Naive thymus-derived CD4-positive, alpha-beta T cell (primary cell): ENCODE measurements around the gene LHPP. TPM values are rescaled to one million over a fixed set of nuclear protein-coding genes. Genes with fewer than 3 reads are reported as not detected.

Source experiments
- ATAC-seq: fragments of 150-1000 bp; cut with Tn5 transposase; 2 replicates; pipeline ENCODE4 v1.10.0; 2021; ENCODE audit warnings: mild to moderate bottlenecking, moderate library complexity
- CTCF ChIA-PET: fragments of 350-600 bp; sonication (Branson Sonifier 250); formaldehyde crosslinking; loops from one replicate; lab custom pipeline; 2021; ENCODE audit warnings: antibody characterized with exemption; lab: Charles Lee
- POLR2A ChIA-PET: fragments of 350-600 bp; sonication (Branson Sonifier 250); formaldehyde crosslinking; loops from one replicate; lab custom pipeline; 2021; ENCODE audit warnings: antibody characterized with exemption, inconsistent platforms; lab: Charles Lee
- DNase-seq, 9 donors: peaks; one replicate each; pipeline versions ENCODE4 v3.0.0 to v3.0.0-alpha.2; 2020 to 2022; ENCODE audit warnings: mixed read lengths in 1 of 9
- H3K27ac ChIP-seq: one replicate; pipeline ENCODE4 v1.7.0; 2013; ENCODE audit warnings: mild to moderate bottlenecking, low read depth, low read length, moderate library complexity
- H3K27me3 ChIP-seq, 2 donors: one replicate each; pipeline ENCODE4 v1.7.0; 2013; ENCODE audit warnings: low read length in 2 of 2, mild to moderate bottlenecking in 2 of 2, moderate library complexity in 2 of 2; ENCODE audit not compliant: control insufficient read depth in 2 of 2, insufficient read depth in 2 of 2
- H3K36me3 ChIP-seq, 3 experiments: 1 replicate in 2 of 3; 2 replicates in 1 of 3; pipeline ENCODE4 v1.7.0; 2013; ENCODE audit warnings: low read length in 3 of 3, mild to moderate bottlenecking in 3 of 3, moderate library complexity in 1 of 3; ENCODE audit not compliant: insufficient read depth in 3 of 3, control insufficient read depth in 2 of 3
- H3K4me1 ChIP-seq, 2 donors: one replicate each; pipeline ENCODE4 v1.7.0; 2013; ENCODE audit warnings: low read length in 2 of 2, mild to moderate bottlenecking in 2 of 2, moderate library complexity in 1 of 2; ENCODE audit not compliant: control insufficient read depth in 2 of 2, insufficient read depth in 2 of 2
- H3K4me3 ChIP-seq: 2 replicates; pipeline ENCODE4 v1.7.0; 2013; ENCODE audit warnings: mild to moderate bottlenecking, low read length
- H3K9me3 ChIP-seq, 3 experiments: 1 replicate in 2 of 3; 2 replicates in 1 of 3; pipeline ENCODE4 v1.7.0; 2013; ENCODE audit warnings: low read length in 3 of 3; ENCODE audit not compliant: control insufficient read depth in 2 of 3
- H3K27ac Mint-ChIP-seq, 9 donors: one replicate each; pipeline ENCODE4 v1.8.0; 2020 to 2022; ENCODE audit warnings: mixed read lengths in 9 of 9, mild to moderate bottlenecking in 8 of 9, moderate library complexity in 5 of 9, inconsistent platforms in 2 of 9
- H3K27me3 Mint-ChIP-seq, 5 donors: one replicate each; pipeline ENCODE4 v1.8.0; 2021 to 2022; ENCODE audit warnings: mixed read lengths in 5 of 5, mild to moderate bottlenecking in 1 of 5
- H3K36me3 Mint-ChIP-seq, 5 donors: one replicate each; pipeline ENCODE4 v1.8.0; 2020 to 2022; ENCODE audit warnings: mixed read lengths in 5 of 5, mild to moderate bottlenecking in 3 of 5, inconsistent platforms in 1 of 5
- H3K4me1 Mint-ChIP-seq, 7 donors: one replicate each; pipeline ENCODE4 v1.8.0; 2020 to 2022; ENCODE audit warnings: mixed read lengths in 7 of 7, mild to moderate bottlenecking in 3 of 7, inconsistent platforms in 1 of 7
- H3K4me3 Mint-ChIP-seq, 10 donors: one replicate each; pipeline ENCODE4 v1.8.0; 2020 to 2022; ENCODE audit warnings: mild to moderate bottlenecking in 10 of 10, mixed read lengths in 10 of 10, moderate library complexity in 6 of 10, inconsistent platforms in 2 of 10
- H3K9me3 Mint-ChIP-seq, 11 donors: one replicate each; pipeline ENCODE4 v1.8.0; 2020 to 2022; ENCODE audit warnings: mixed read lengths in 11 of 11, mild to moderate bottlenecking in 4 of 11, inconsistent platforms in 1 of 11, moderate library complexity in 1 of 11
- intact Hi-C, 2 donors: fragments of 100-400 bp; cut with micrococcal nuclease; formaldehyde crosslinking; loops; one replicate each; pipeline ENCODE4 v1.15.1; 2023
- polyA plus RNA-seq, 2 donors: library from polyadenylated mRNA; unstranded; fragments of 300-500 nt; fragmentation: Illumina TruSeq; gene quantifications; one replicate each; pipeline ENCODE4 v1.2.3, GENCODE V29; 2021
- total RNA-seq, 6 experiments: library from RNA in 5 of 6; stranded (reverse) in 5 of 6; gene quantifications; 1 replicate in 5 of 6; 2 replicates in 1 of 6; pipeline ENCODE4 v1.2.3 and lab custom pipeline; 2021 to 2026

Gene LHPP
- total and polyA plus RNA-seq, 7 experiments from 2014 or later, result 19.8 to 31.2 (median 23.4) TPM

- H3K36me3 ChIP-seq, result peaks cover 0 to 9% (median 0%) of the 10 kb centered on the region in 3 experiments
- ATAC-seq, result no peak
- H3K4me1 Mint-ChIP-seq, result peaks cover 0 to 50% (median 33%) of the 10 kb centered on the region in 7 donors
- no peak overlapping the region for H3K4me3 ChIP-seq
- peaks cover 0 to 8% (median 0%) of the 10 kb centered on the region in 5 donors for H3K36me3 Mint-ChIP-seq
- peak in 1 of 9 donors; percentile 72 for DNase-seq
- H3K27me3 Mint-ChIP-seq, result peaks cover 0 to 5% (median 0%) of the 10 kb centered on the region in 5 donors
- intact Hi-C loops, result loop anchor here in 1 of 2 donors (5.0 kb wide), 1 partner anchor 128 kb away; the partner anchor contains the start of gene FAM53B
- H3K27me3 ChIP-seq, result no peaks in the 10 kb centered on the region
- no peaks in the 10 kb centered on the region for H3K9me3 Mint-ChIP-seq
- H3K4me3 Mint-ChIP-seq, result peak overlapping the region in 1 of 10 donors; percentile 17
- CTCF ChIA-PET, result interaction anchor here (0.8 to 1.0 kb wide), 2 partner anchors 115 to 128 kb away, joined by 4 to 5 read pairs; no protein-coding TSS in a partner anchor
- no peak overlapping the region for H3K27ac ChIP-seq
- POLR2A ChIA-PET, result no interaction called here
- H3K27ac Mint-ChIP-seq, result peak overlapping the region in 7 of 9 donors; percentile 50 to 83 (median 59)
- H3K9me3 ChIP-seq, result no peaks in the 10 kb centered on the region
- H3K4me1 ChIP-seq, result peaks cover 20 to 31% of the 10 kb centered on the region in 2 donors
Observed at GRCh38 chr10:124614003-124614659, 152.5 kb downstream of the LHPP start.

- Mint-ChIP-seq H3K36me3 (peaks cover 0 to 8% (median 0%) of the 10 kb centered on the region in 5 donors), H3K27ac (peak overlapping the region in 2 of 9 donors; percentile 58 to 77), H3K9me3 (no peaks in the 10 kb centered on the region), H3K27me3 (no peaks in the 10 kb centered on the region), H3K4me3 (no peak overlapping the region), H3K4me1 (peaks cover 0 to 53% (median 36%) of the 10 kb centered on the region in 7 donors)
- ChIA-PET CTCF (no interaction called here), POLR2A (no interaction called here)
- ATAC-seq (no peak), DNase-seq (no peak)
- Histone ChIP-seq H3K36me3 (peaks cover 0 to 9% (median 0%) of the 10 kb centered on the region in 3 experiments), H3K9me3 (no peaks in the 10 kb centered on the region), H3K4me3 (no peak overlapping the region), H3K27me3 (no peaks in the 10 kb centered on the region), H3K4me1 (peaks cover 28 to 37% of the 10 kb centered on the region in 2 donors), H3K27ac (no peak overlapping the region)
- intact Hi-C loops, result no loop called here
Observed at GRCh38 chr10:124615259-124615658, 153.6 kb downstream of the LHPP start.

GRCh38 chr10:124616040-124616835 is 154.6 kb downstream of the LHPP start:
- Mint-ChIP-seq H3K9me3 (no peaks in the 10 kb centered on the region), H3K27me3 (no peaks in the 10 kb centered on the region), H3K36me3 (peaks cover 0 to 8% (median 0%) of the 10 kb centered on the region in 5 donors), H3K4me1 (peaks cover 0 to 49% (median 34%) of the 10 kb centered on the region in 7 donors), H3K27ac (peak overlapping the region in 2 of 9 donors; percentile 32 to 63), H3K4me3 (no peak overlapping the region)
- Histone ChIP-seq H3K27me3 (no peaks in the 10 kb centered on the region), H3K27ac (no peak overlapping the region), H3K4me1 (peaks cover 24 to 33% of the 10 kb centered on the region in 2 donors), H3K4me3 (no peak overlapping the region), H3K36me3 (peaks cover 0 to 9% (median 0%) of the 10 kb centered on the region in 3 experiments), H3K9me3 (no peaks in the 10 kb centered on the region)
- intact Hi-C loops, result no loop called here
- DNase-seq, result no peak
- peak; percentile 17 for ATAC-seq
- ChIA-PET POLR2A (interaction anchor here (1.2 kb wide), 1 partner anchor 20 kb away, joined by 3 read pairs; no protein-coding TSS in a partner anchor), CTCF (interaction anchor here (0.6 kb wide), 1 partner anchor 138 kb away, joined by 3 read pairs; no protein-coding TSS in a partner anchor)

- Mint-ChIP-seq H3K27me3 (no peaks in the 10 kb centered on the region), H3K27ac (peak overlapping the region in 2 of 9 donors; percentile 20 to 59), H3K9me3 (no peaks in the 10 kb centered on the region), H3K4me3 (no peak overlapping the region), H3K36me3 (peaks cover 0 to 11% (median 0%) of the 10 kb centered on the region in 5 donors), H3K4me1 (peaks cover 0 to 49% (median 31%) of the 10 kb centered on the region in 7 donors)
- H3K4me1 ChIP-seq, result peaks cover 18 to 28% of the 10 kb centered on the region in 2 donors
- no peaks in the 10 kb centered on the region for H3K27me3 ChIP-seq
- H3K27ac ChIP-seq, result no peak overlapping the region
- intact Hi-C loops, result no loop called here
- no peaks in the 10 kb centered on the region for H3K9me3 ChIP-seq
- POLR2A ChIA-PET, result interaction anchor here (1.2 kb wide), 1 partner anchor 20 kb away, joined by 3 read pairs; no protein-coding TSS in a partner anchor
- H3K4me3 ChIP-seq, result no peak overlapping the region
- ATAC-seq (no peak), DNase-seq (no peak)
- H3K36me3 ChIP-seq, result peaks cover 0 to 9% (median 0%) of the 10 kb centered on the region in 3 experiments
- CTCF ChIA-PET, result no interaction called here
Observed at GRCh38 chr10:124616836-124617130, 155.2 kb downstream of the LHPP start.

- H3K4me3 ChIP-seq, result no peak overlapping the region
Observed at GRCh38 chr10:124618470-124619073, 156.9 kb downstream of the LHPP start.

More at GRCh38 chr10:124618470-124619073, 156.9 kb downstream of the LHPP start:
- Mint-ChIP-seq H3K9me3 (peaks cover 0 to 1% (median 0%) of the 10 kb centered on the region in 11 donors), H3K27me3 (no peaks in the 10 kb centered on the region), H3K4me3 (peak overlapping the region in 3 of 10 donors; percentile 27 to 54 (median 48)), H3K4me1 (peaks cover 0 to 39% (median 26%) of the 10 kb centered on the region in 7 donors), H3K27ac (peak overlapping the region in 8 of 9 donors; percentile 40 to 82 (median 76)), H3K36me3 (peaks cover 0 to 12% (median 0%) of the 10 kb centered on the region in 5 donors)
- intact Hi-C loops, result no loop called here
- CTCF ChIA-PET, result interaction anchor here (0.6 to 2.1 kb wide), 5 partner anchors 99 to 229 kb away, joined by 3 to 9 read pairs (median 4); no protein-coding TSS in a partner anchor
- Histone ChIP-seq H3K4me1 (peaks cover 12 to 15% of the 10 kb centered on the region in 2 donors), H3K27me3 (no peaks in the 10 kb centered on the region), H3K27ac (no peak overlapping the region), H3K9me3 (no peaks in the 10 kb centered on the region), H3K36me3 (peaks cover 0 to 23% (median 0%) of the 10 kb centered on the region in 3 experiments)
- ATAC-seq, result peak; percentile 2
- POLR2A ChIA-PET, result interaction anchor here (0.6 to 1.0 kb wide), 4 partner anchors 72 to 134 kb away, joined by 3 to 5 read pairs (median 4); no protein-coding TSS in a partner anchor
- no peak for DNase-seq
